GM12865 (cell line): Measurements from ENCODE around the gene PPP2R5E.

Experiments used
- DNase-seq: peaks from one replicate; pipeline ENCODE4 v3.0.0; 2010; ENCODE audit warnings: low read depth
- H3K4me3 ChIP-seq: 2 replicates; pipeline ENCODE4 v1.5.1; 2011; ENCODE audit warnings: mild to moderate bottlenecking, low read depth, low read length, control low read depth
- CTCF ChIP-seq: IDR thresholded peaks from 2 replicates; pipeline ENCODE4 v1.5.1; 2011; ENCODE audit warnings: low read length, control low read depth, low read depth, inconsistent platforms; ENCODE audit not compliant: insufficient read depth; ENCODE audit errors: missing control alignments

Gene PPP2R5E

GRCh38 chr14:63487724-63488123 lies 55.5 kb downstream of the PPP2R5E start:
- TF ChIP-seq CTCF, result no peak
- no peak overlapping the region for H3K4me3 ChIP-seq
- no peak for DNase-seq

GRCh38 chr14:63486738-63487137 lies 56.4 kb downstream of the PPP2R5E start:
- no peak for TF ChIP-seq CTCF
- no peak overlapping the region for H3K4me3 ChIP-seq
- no peak for DNase-seq

GRCh38 chr14:63483315-63483714 lies 59.9 kb downstream of the PPP2R5E start:
- H3K4me3 ChIP-seq, result no peak overlapping the region
- TF ChIP-seq CTCF, result no peak
- DNase-seq, result no peak

GRCh38 chr14:63480599-63480998 lies 62.6 kb downstream of the PPP2R5E start:
- TF ChIP-seq CTCF, result no peak
- H3K4me3 ChIP-seq, result no peak overlapping the region
- DNase-seq, result no peak

- peak overlapping the region; percentile 15; the same call in 1 of the 2 replicates for H3K4me3 ChIP-seq
- TF ChIP-seq CTCF, result no peak
- DNase-seq, result peak; percentile 81
These were observed 64.7 kb downstream of the PPP2R5E start for GRCh38 chr14:63478437-63478852.

- TF ChIP-seq CTCF, result no peak
- peak overlapping the region; percentile 24; the same call in 1 of the 2 replicates for H3K4me3 ChIP-seq
- peak; percentile 90 for DNase-seq
These were observed 65.2 kb downstream of the PPP2R5E start for GRCh38 chr14:63478010-63478409.

- TF ChIP-seq CTCF, result no peak
- no peak for DNase-seq
- peak overlapping the region; percentile 24; the same call in 1 of the 2 replicates for H3K4me3 ChIP-seq
These were observed 65.6 kb downstream of the PPP2R5E start for GRCh38 chr14:63477556-63477955.
